H1 (cell line): ENCODE data around the gene HMGCS2. TPM values are rescaled to one million over a fixed set of nuclear protein-coding genes. Genes with fewer than 3 reads are reported as not detected.

Source experiments
- CTCF ChIA-PET: fragments of 300-600 bp; sonication (Branson Sonifier 250); formaldehyde crosslinking; loops from one replicate; lab custom pipeline; 2021; ENCODE audit not compliant: partially characterized antibody; lab: Charles Lee
- POLR2A ChIA-PET: fragments of 300-600 bp; sonication (Branson Sonifier 250); formaldehyde crosslinking; loops from one replicate; lab custom pipeline; 2021; ENCODE audit warnings: inconsistent platforms; ENCODE audit not compliant: partially characterized antibody; lab: Charles Lee
- DNase-seq, 2 experiments: peaks; one replicate each; pipeline versions ENCODE4 v3.0.0 to v3.0.0-alpha.2; 2010 to 2022; ENCODE audit warnings: low spot score in 2 of 2, low read depth in 1 of 2, mixed read lengths in 1 of 2
- FAIRE-seq: peaks from 2 replicates; lab custom pipeline; 2011; peaks lifted over from hg19 to GRCh38; lab: Jason Lieb, UNC
- H2AFZ ChIP-seq: 2 replicates; pipeline ENCODE4 v1.8.1; 2012; ENCODE audit warnings: low read length, inconsistent platforms
- H2AK5ac ChIP-seq: 2 replicates; pipeline ENCODE4 v1.6.1; 2013; ENCODE audit warnings: low read depth, low read length
- H2BK120ac ChIP-seq: replicated peaks from 2 replicates; pipeline ENCODE3; 2013; ENCODE audit warnings: low read depth, low read length, inconsistent platforms
- H2BK12ac ChIP-seq: 2 replicates; pipeline ENCODE4 v1.6.1; 2013; ENCODE audit warnings: low read depth, low read length
- H2BK15ac ChIP-seq: 2 replicates; pipeline ENCODE4 v1.6.1; 2013; ENCODE audit warnings: low read length
- H2BK20ac ChIP-seq: 2 replicates; pipeline ENCODE4 v1.6.1; 2013; ENCODE audit warnings: low read length
- H2BK5ac ChIP-seq: 2 replicates; pipeline ENCODE4 v1.6.1; 2013; ENCODE audit warnings: low read depth, low read length
- H3K14ac ChIP-seq: 2 replicates; pipeline ENCODE4 v1.6.1; 2013; ENCODE audit warnings: inconsistent platforms; ENCODE audit not compliant: insufficient read length
- H3K18ac ChIP-seq: 2 replicates; pipeline ENCODE4 v1.6.1; 2013; ENCODE audit warnings: low read length; ENCODE audit errors: extremely low read depth
- H3K23ac ChIP-seq: 2 replicates; pipeline ENCODE4 v1.6.1; 2013; ENCODE audit warnings: inconsistent platforms; ENCODE audit not compliant: insufficient read length
- H3K23me2 ChIP-seq: 2 replicates; pipeline ENCODE4 v1.6.1; 2013; ENCODE audit warnings: low read depth, low read length
- H3K27ac ChIP-seq: 2 replicates; pipeline ENCODE4 v1.6.1; 2011; ENCODE audit warnings: low read depth, low read length, inconsistent platforms
- H3K27me3 ChIP-seq, 4 experiments: replicated peaks in 1 of 4; 1 replicate in 1 of 4; 2 replicates in 3 of 4; pipeline versions ENCODE4 v1.6.1 to v1.8.1; 2011 to 2013; ENCODE audit warnings: low read length in 3 of 4, mild to moderate bottlenecking in 3 of 4, inconsistent platforms in 2 of 4, mixed read lengths in 2 of 4, moderate library complexity in 1 of 4; ENCODE audit not compliant: control insufficient read depth in 3 of 4, insufficient read depth in 3 of 4; ENCODE audit errors: extremely low read depth in 1 of 4
- H3K36me3 ChIP-seq, 4 experiments: 2 replicates each; pipeline versions ENCODE4 v1.6.1 to v1.8.1; 2011 to 2013; ENCODE audit warnings: mild to moderate bottlenecking in 4 of 4, low read length in 3 of 4, moderate library complexity in 2 of 4, control low read depth in 1 of 4, inconsistent platforms in 1 of 4; ENCODE audit not compliant: insufficient read depth in 4 of 4, control insufficient read depth in 2 of 4
- H3K4ac ChIP-seq: replicated peaks from 2 replicates; pipeline ENCODE3; 2013; ENCODE audit warnings: low read length, low read depth, mixed read lengths, inconsistent platforms; ENCODE audit not compliant: insufficient read length
- H3K4me1 ChIP-seq, 4 experiments: replicated peaks in 1 of 4; 1 replicate in 1 of 4; 2 replicates in 3 of 4; pipeline versions ENCODE4 v1.6.1 to v1.8.1; 2011 to 2013; ENCODE audit warnings: low read length in 3 of 4, inconsistent platforms in 2 of 4, mixed read lengths in 1 of 4; ENCODE audit not compliant: insufficient read depth in 4 of 4, control insufficient read depth in 3 of 4
- H3K4me2 ChIP-seq, 2 experiments: 2 replicates each; pipeline versions ENCODE4 v1.6.1 to v1.8.1; 2011 to 2013; ENCODE audit warnings: low read depth in 2 of 2, low read length in 2 of 2, control low read depth in 1 of 2, inconsistent platforms in 1 of 2, mild to moderate bottlenecking in 1 of 2; ENCODE audit not compliant: insufficient read depth in 1 of 2
- H3K4me3 ChIP-seq, 4 experiments: fragments of 200-600, 300-600 bp in 1 of 4; sonication (generic), shearing (Covaris generic), sonication (Bioruptor Twin) in 1 of 4; 2 replicates each; pipeline versions ENCODE4 v1.5.1 to v1.8.1; 2011 to 2016; ENCODE audit warnings: low read length in 4 of 4, low read depth in 3 of 4, control low read depth in 2 of 4, inconsistent platforms in 2 of 4, mild to moderate bottlenecking in 2 of 4, mixed read lengths in 1 of 4, moderate library complexity in 1 of 4; ENCODE audit not compliant: insufficient read depth in 2 of 4; ENCODE audit errors: extremely low read depth in 1 of 4
- H3K56ac ChIP-seq: replicated peaks from 2 replicates; pipeline ENCODE3; 2013; ENCODE audit warnings: low read depth, mild to moderate bottlenecking, mixed read lengths, low read length, inconsistent platforms; ENCODE audit not compliant: insufficient read length
- H3K79me1 ChIP-seq: 2 replicates; pipeline ENCODE4 v1.6.1; 2013; ENCODE audit warnings: low read depth, low read length, control low read depth
- H3K79me2 ChIP-seq, 2 experiments: 2 replicates each; pipeline versions ENCODE4 v1.6.1 to v1.8.1; 2012 to 2013; ENCODE audit warnings: low read length in 2 of 2, mild to moderate bottlenecking in 2 of 2, inconsistent platforms in 1 of 2; ENCODE audit not compliant: insufficient read depth in 2 of 2, control insufficient read depth in 1 of 2
- H3K9ac ChIP-seq, 4 experiments: replicated peaks in 1 of 4; 1 replicate in 1 of 4; 2 replicates in 3 of 4; pipeline versions ENCODE4 v1.6.1 to v1.8.1; 2011 to 2013; ENCODE audit warnings: low read depth in 3 of 4, low read length in 3 of 4, control low read depth in 2 of 4, mild to moderate bottlenecking in 2 of 4, moderate library complexity in 2 of 4, inconsistent platforms in 1 of 4; ENCODE audit errors: extremely low read depth in 1 of 4
- H3K9me3 ChIP-seq, 2 experiments: 2 replicates each; pipeline versions ENCODE4 v1.6.1 to v1.8.1; 2012 to 2013; ENCODE audit warnings: mild to moderate bottlenecking in 2 of 2, moderate library complexity in 2 of 2, control low read depth in 1 of 2, inconsistent platforms in 1 of 2, low read depth in 1 of 2, low read length in 1 of 2, mixed read lengths in 1 of 2; ENCODE audit not compliant: insufficient read depth in 2 of 2
- H4K20me1 ChIP-seq, 2 experiments: replicated peaks in 1 of 2; 2 replicates each; pipeline versions ENCODE3 to v1.8.1; 2011 to 2013; ENCODE audit warnings: inconsistent platforms in 2 of 2, low read length in 2 of 2, mild to moderate bottlenecking in 1 of 2; ENCODE audit not compliant: insufficient read depth in 2 of 2, control insufficient read depth in 1 of 2
- H4K5ac ChIP-seq: 2 replicates; pipeline ENCODE4 v1.6.1; 2013; ENCODE audit warnings: low read length, low read depth, mixed read lengths, inconsistent platforms; ENCODE audit not compliant: insufficient read length
- H4K8ac ChIP-seq: 2 replicates; pipeline ENCODE4 v1.8.0; 2013; ENCODE audit warnings: mild to moderate bottlenecking, moderate library complexity, low read length, inconsistent platforms; ENCODE audit not compliant: insufficient read depth; ENCODE audit errors: extremely low read depth
- H4K91ac ChIP-seq: replicated peaks from 2 replicates; pipeline ENCODE3; 2013; ENCODE audit warnings: low read length, mixed read lengths, inconsistent platforms; ENCODE audit not compliant: insufficient read length
- BCL11A ChIP-seq, 2 experiments: IDR thresholded peaks; one replicate each; pipeline ENCODE4 v1.6.1; 2011; ENCODE audit warnings: low read depth in 2 of 2, low read length in 2 of 2, mild to moderate bottlenecking in 2 of 2
- CEBPB ChIP-seq: IDR thresholded peaks from 2 replicates; pipeline ENCODE4 v1.6.1; 2012; ENCODE audit warnings: low read depth, low read length
- CTCF ChIP-seq, 3 experiments: IDR thresholded peaks; 1 replicate in 2 of 3; 2 replicates in 1 of 3; pipeline versions ENCODE4 v1.5.1 to v1.6.1; 2011; ENCODE audit warnings: low read length in 3 of 3, mild to moderate bottlenecking in 3 of 3, inconsistent platforms in 2 of 3, low read depth in 1 of 3, moderate library complexity in 1 of 3; ENCODE audit not compliant: insufficient read depth in 1 of 3; ENCODE audit errors: control extremely low read depth in 1 of 3
- GTF2F1 ChIP-seq: IDR thresholded peaks from 2 replicates; pipeline ENCODE4 v1.6.1; 2012; ENCODE audit warnings: low read depth, low read length, improper control_type of control experiment, borderline replicate concordance
- JUN ChIP-seq: IDR thresholded peaks from 2 replicates; pipeline ENCODE4 v1.6.1; 2011; ENCODE audit warnings: low read depth, mild to moderate bottlenecking, improper control_type of control experiment, low read length
- JUND ChIP-seq: IDR thresholded peaks from 2 replicates; pipeline ENCODE4 v1.6.1; 2011; ENCODE audit warnings: mild to moderate bottlenecking, improper control_type of control experiment, low read length
- RAD21 ChIP-seq, 2 experiments: IDR thresholded peaks in 1 of 2; conservative IDR thresholded peaks in 1 of 2; 2 replicates each; pipeline ENCODE4 v1.6.1; 2011; ENCODE audit warnings: low read depth in 2 of 2, low read length in 2 of 2, improper control_type of control experiment in 1 of 2, inconsistent platforms in 1 of 2, mild to moderate bottlenecking in 1 of 2, moderate library complexity in 1 of 2
- RBBP5 ChIP-seq: IDR thresholded peaks from 2 replicates; pipeline ENCODE4 v1.7.1; 2012; ENCODE audit warnings: low read depth, mild to moderate bottlenecking, inconsistent platforms, low read length, moderate library complexity, borderline replicate concordance
- SIN3A ChIP-seq, 2 experiments: IDR thresholded peaks in 1 of 2; conservative IDR thresholded peaks in 1 of 2; 2 replicates each; pipeline ENCODE4 v1.6.1; 2011 to 2012; ENCODE audit warnings: low read length in 2 of 2, improper control_type of control experiment in 1 of 2, low read depth in 1 of 2, mild to moderate bottlenecking in 1 of 2
- TAF1 ChIP-seq: IDR thresholded peaks from 2 replicates; pipeline ENCODE4 v1.6.1; 2011; ENCODE audit warnings: mild to moderate bottlenecking, low read depth, low read length
- WGBS, 2 experiments: shearing (Covaris generic) in 1 of 2; methylation state at CpG; one replicate each; pipeline versions ENCODE4 v1.1.6 to v1.1.7; 2013 to 2015; ENCODE audit warnings: low lambda C conversion rate in 2 of 2, mixed read lengths in 2 of 2, inconsistent platforms in 1 of 2, low coverage in 1 of 2, missing lambda C conversion rate in 1 of 2; ENCODE audit not compliant: insufficient replicate concordance in 2 of 2, insufficient coverage in 1 of 2, insufficient read length in 1 of 2; ENCODE audit errors: extremely low coverage in 1 of 2, missing lambda C conversion rate in 1 of 2; 5-methylcytosine and 5-hydroxymethylcytosine counted together
- polyA plus RNA-seq, 7 experiments: library from polyadenylated mRNA; depleted of rRNA in 3 of 7; stranded (reverse) in 5 of 7; unstranded in 2 of 7; fragments of >200 nt in 5 of 7; fragments of 200-250 nt in 2 of 7; gene quantifications; 1 replicate in 5 of 7; 2 replicates in 1 of 7; 4 replicates in 1 of 7; pipeline versions ENCODE4 v1.2.1 to v1.2.3, GENCODE V29; 2011 to 2013; ENCODE audit warnings: missing spikeins in 2 of 7, mixed read lengths in 2 of 7
- total RNA-seq: library from RNA; stranded (reverse); fragmentation: NEBNext Ultra II Directional; extraction: Animal tissue kit (Norgen Biotek cat#: 25700); gene quantifications from 2 replicates; pipeline ENCODE4 v1.2.1, GENCODE V29; 2021

Gene HMGCS2
- total and polyA plus RNA-seq, 2 of the 8 experiments (the other 6 are each of a cell fraction or from before 2014, with no cell fraction given): not detected

DNA sequence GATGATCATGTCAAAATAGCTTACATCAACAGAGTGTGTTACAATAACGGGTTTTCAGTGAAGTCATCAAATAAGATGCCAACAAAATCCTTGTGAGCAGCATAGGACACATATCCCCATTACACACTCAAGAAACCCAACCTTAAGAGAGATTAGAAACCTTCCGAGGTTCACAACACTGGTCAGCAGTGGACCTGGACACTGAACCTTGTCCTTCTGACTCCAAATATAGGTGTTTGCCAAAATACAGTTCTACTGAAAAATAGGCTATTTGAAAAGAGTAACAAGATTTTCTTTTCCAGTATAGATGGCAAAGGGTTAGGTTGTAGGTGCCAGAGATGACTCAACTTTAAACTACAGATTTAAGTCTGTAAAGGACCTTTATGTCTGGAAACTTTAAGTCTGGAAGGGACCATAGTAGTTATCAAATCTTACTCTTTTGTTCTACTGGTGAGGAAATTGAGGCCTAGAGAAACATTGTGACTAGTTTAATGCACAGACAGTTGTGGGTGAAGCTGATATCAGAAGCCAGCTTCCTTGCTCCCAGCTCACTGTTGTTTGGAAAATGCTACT is 43.4 kb upstream of the HMGCS2 start:
- no peak overlapping the region for H2AFZ ChIP-seq
- DNase-seq: peak in 1 of 2 experiments; percentile 6
- H3K79me1 ChIP-seq: no peaks in the 10 kb centered on the region
- H2BK5ac ChIP-seq: no peak overlapping the region
- ChIA-PET CTCF (interaction anchor here (1.3 to 9.0 kb wide), 7 partner anchors 10 to 200 kb away, joined by 3 to 76 read pairs (median 4); no protein-coding TSS in a partner anchor), POLR2A (interaction anchor here (1.0 to 1.4 kb wide), 2 partner anchors 67 to 165 kb away, joined by 3 read pairs; no protein-coding TSS in a partner anchor)
- no peak overlapping the region for H2AK5ac ChIP-seq
- FAIRE-seq: no peak
- H4K5ac ChIP-seq: no peak overlapping the region
- H3K18ac ChIP-seq: no peak overlapping the region
- no peak overlapping the region for H4K91ac ChIP-seq
- H2BK12ac ChIP-seq: no peak overlapping the region
- no peak overlapping the region for H3K27ac ChIP-seq
- H3K27me3 ChIP-seq: peaks cover 0 to 2% (median 0%) of the 10 kb centered on the region in 4 experiments; a peak in 3 of 7 replicates
- no peak overlapping the region for H2BK15ac ChIP-seq
- no peak overlapping the region for H3K56ac ChIP-seq
- 81% methylated on average over 2 of the region's 2 CpGs; no CpG with 5 or more reads in 1 of the 2 experiments for WGBS, 2 experiments
- H2BK20ac ChIP-seq: no peak overlapping the region
- H3K4me3 ChIP-seq: no peak overlapping the region
- no peak overlapping the region for H3K9ac ChIP-seq
- H3K9me3 ChIP-seq: no peaks in the 10 kb centered on the region
- no peaks in the 10 kb centered on the region for H4K20me1 ChIP-seq
- no peaks in the 10 kb centered on the region for H3K36me3 ChIP-seq
- no peak overlapping the region for H3K4me2 ChIP-seq
- H3K23me2 ChIP-seq: no peaks in the 10 kb centered on the region
- no peaks in the 10 kb centered on the region for H3K79me2 ChIP-seq
- no peaks in the 10 kb centered on the region for H3K4me1 ChIP-seq
- H3K14ac ChIP-seq: no peak overlapping the region
- no peak overlapping the region for H3K4ac ChIP-seq
- no peak overlapping the region for H3K23ac ChIP-seq
- H4K8ac ChIP-seq: no peak overlapping the region
- no peak overlapping the region for H2BK120ac ChIP-seq
- no peak for TF ChIP-seq RAD21 (IDR thresholded peaks at IDR 0.05 in 1 of 2, conservative IDR thresholded peaks at IDR 0.05 in 1 of 2; ENCODE audit: low read depth in 2 of 2, low read length in 2 of 2)
- TF ChIP-seq JUN: no peak
- no peak for TF ChIP-seq CTCF (IDR thresholded peaks at IDR 0.05; ENCODE audit: control extremely low read depth in 1 of 3, insufficient read depth in 1 of 3, low read depth in 1 of 3, low read length in 3 of 3)
- TF ChIP-seq SIN3A (conservative IDR thresholded peaks at IDR 0.05 in 1 of 2, IDR thresholded peaks at IDR 0.05 in 1 of 2; ENCODE audit: low read depth in 1 of 2, low read length in 2 of 2): no peak
- TF ChIP-seq CEBPB: no peak
- TF ChIP-seq BCL11A (IDR thresholded peaks at IDR 0.05; ENCODE audit: low read depth in 2 of 2, low read length in 2 of 2): no peak
- TF ChIP-seq GTF2F1: no peak
- no peak for TF ChIP-seq RBBP5
- TF ChIP-seq JUND: no peak
- no peak for TF ChIP-seq TAF1
